OCI-LY7 (cell line): Measurements from ENCODE around the gene TELO2.

Experiments
- CTCF ChIP-seq: fragments of 200-600 bp; sonication (generic); conservative IDR thresholded peaks from 2 replicates; pipeline ENCODE4 v1.5.1; 2014; ENCODE audit warnings: mild to moderate bottlenecking, antibody characterized with exemption, low read length, moderate library complexity, mixed read lengths
- EZH2phosphoT487 ChIP-seq: fragments of 200-600 bp; sonication (generic); IDR thresholded peaks from 2 replicates; pipeline ENCODE4 v1.6.1; 2018; ENCODE audit warnings: low read depth, borderline replicate concordance, mild to moderate bottlenecking, mixed run types, antibody characterized with exemption, low read length, moderate library complexity, mixed read lengths

DNA sequence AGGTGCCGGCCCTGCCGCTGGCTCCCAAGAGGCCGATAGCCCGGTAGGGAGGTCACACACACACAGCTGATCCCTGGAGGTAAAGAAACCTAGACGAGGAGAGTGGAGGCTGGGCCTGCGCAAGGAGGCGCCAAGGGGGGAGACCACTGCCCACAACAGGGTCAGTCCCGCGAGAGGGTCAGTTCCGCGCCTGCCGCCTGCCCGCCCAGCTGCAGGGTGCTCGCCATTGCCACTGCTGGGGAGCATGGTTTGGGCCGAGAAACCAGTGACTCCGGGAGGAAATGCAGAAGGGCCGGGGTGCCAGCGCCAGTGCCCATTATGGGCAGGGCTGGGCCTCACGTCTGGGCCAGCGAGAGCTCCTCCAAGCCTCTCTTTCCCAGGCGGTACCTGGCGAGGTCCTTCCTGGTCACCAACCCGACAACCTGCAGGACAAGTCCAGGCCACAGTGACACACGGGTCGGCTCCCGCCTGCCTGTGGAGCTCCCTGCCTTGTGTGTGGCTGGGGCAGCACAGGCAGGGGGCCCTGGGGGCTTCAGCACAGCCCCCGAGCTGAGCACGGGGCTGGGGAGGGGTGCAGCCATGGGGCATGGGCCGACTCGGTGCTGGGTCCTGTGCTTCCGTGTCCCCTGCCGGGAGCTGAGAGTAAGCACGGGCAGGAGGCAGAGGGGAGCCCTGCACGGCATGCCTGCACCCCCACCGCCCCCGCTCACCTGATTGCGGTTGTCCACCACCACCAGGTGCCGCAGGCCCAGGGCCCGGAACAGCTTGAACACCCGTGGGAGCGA lies 46.7 kb upstream of the TELO2 start:
- TF ChIP-seq CTCF: no peak
- no peak for TF ChIP-seq EZH2phosphoT487
